IPS-11a (cell line): ENCODE data around the gene RHOA.
"Not testable (repeated sequence)": the region's sequence is repeated elsewhere in the genome, so short reads cannot be mapped to it uniquely, and the experiment has no call there.

Experiments
- H3K4me3 ChIP-seq: one replicate; pipeline ENCODE4 v1.5.1; 2013; ENCODE audit warnings: low read depth, low read length, control low read depth

The RHOA gene

GRCh38 chr3:49333091-49333490, 78.7 kb downstream of the RHOA start:
- H3K4me3 ChIP-seq: no peak overlapping the region

GRCh38 chr3:49329186-49329585, 82.6 kb downstream of the RHOA start:
- H3K4me3 ChIP-seq: no peak overlapping the region

GRCh38 chr3:49328350-49328749, 83.4 kb downstream of the RHOA start:
- not testable (repeated sequence) for H3K4me3 ChIP-seq

- H3K4me3 ChIP-seq: no peak overlapping the region
These were observed 84.3 kb downstream of the RHOA start for GRCh38 chr3:49327485-49327884.

GRCh38 chr3:49324768-49325167, 87.0 kb downstream of the RHOA start:
- H3K4me3 ChIP-seq: no peak overlapping the region

GRCh38 chr3:49316696-49317457, 94.9 kb downstream of the RHOA start:
- no peak overlapping the region for H3K4me3 ChIP-seq

- no peak overlapping the region for H3K4me3 ChIP-seq
These were observed 97.7 kb downstream of the RHOA start for GRCh38 chr3:49313896-49314688.

GRCh38 chr3:49311283-49311682, 100.5 kb downstream of the RHOA start:
- no peak overlapping the region for H3K4me3 ChIP-seq

- H3K4me3 ChIP-seq: no peak overlapping the region
These were observed 101.1 kb downstream of the RHOA start for GRCh38 chr3:49310677-49311076.
